SW 1271 (cell line): ENCODE measurements around the gene CD40.
"Not testable (repeated sequence)": the region's sequence is repeated elsewhere in the genome, so short reads cannot be mapped to it uniquely, and the experiment has no call there.

Experiments used
- DNase-seq, 2 experiments: peaks; one replicate each; lab custom pipeline; 2025; lab: John Stamatoyannopoulos, UW

The CD40 gene

GRCh38 chr20:46093531-46093930 lies 24.6 kb upstream of the CD40 start:
- no peak for DNase-seq

- DNase-seq = no peak
Observed at GRCh38 chr20:46099491-46100287, 18.4 kb upstream of the CD40 start.

- not testable (repeated sequence) for DNase-seq
Observed at GRCh38 chr20:46100444-46100843, 17.7 kb upstream of the CD40 start.

DNA sequence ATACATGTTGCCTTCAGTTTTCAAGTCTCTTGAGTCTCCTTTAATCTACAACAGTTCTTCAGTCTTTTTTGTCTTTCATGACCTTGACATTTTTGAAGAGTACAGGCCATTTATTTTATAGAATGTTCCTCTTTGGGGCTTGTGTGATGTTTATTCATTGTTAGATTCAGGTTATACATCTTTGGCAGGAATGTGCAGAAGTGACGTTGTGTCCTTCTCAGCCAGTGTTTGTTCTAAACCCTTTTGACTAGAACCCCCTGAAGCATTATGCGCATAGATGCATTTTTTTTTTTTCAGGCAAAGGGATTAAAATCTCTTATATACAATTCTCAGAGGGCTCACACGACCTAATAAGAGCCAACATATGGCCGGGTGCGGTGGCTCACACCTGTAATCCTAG lies 17.1 kb upstream of the CD40 start:
- DNase-seq = no peak

- DNase-seq = no peak
Observed at GRCh38 chr20:46101957-46102356, 16.2 kb upstream of the CD40 start.

DNA sequence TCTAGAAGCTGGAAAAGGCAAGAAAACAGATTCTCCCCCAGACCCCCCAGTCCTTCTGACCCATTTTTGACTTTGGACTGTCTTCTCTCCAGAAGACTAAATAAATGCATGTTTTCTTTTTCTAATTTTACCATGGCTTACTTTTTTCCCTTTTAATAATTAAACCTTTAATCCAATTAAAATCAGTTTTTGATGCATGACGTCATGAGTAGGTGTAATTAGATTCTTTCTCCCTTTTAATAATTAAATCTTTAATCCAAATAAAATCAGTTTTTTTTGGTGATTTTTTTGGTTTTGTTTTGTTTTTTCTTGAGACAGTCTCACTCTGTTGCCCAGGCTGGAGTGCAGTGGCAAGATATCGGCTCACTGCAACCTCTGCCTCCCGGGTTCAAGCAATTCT lies 15.2 kb upstream of the CD40 start:
- DNase-seq = no peak

DNA sequence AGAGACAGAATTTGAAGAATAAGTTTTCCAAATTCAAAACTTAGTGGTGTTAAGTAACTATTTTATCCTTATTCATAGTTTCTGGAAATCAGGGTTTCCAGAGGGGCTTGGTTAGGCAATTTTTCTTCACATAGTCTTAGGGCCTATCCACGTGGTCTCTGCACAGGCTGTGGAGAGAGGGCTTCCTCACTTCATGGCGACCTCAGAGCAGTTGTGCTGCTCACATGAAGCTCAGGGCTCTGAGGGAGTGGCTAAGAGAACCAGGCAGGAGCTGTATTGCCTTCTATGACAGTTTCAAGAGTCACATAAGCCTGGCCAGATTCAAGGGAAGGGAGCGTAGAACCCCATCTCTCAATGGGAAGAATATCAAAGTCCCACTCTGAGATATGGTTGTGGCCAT lies 13.9 kb upstream of the CD40 start:
- DNase-seq = no peak

DNA sequence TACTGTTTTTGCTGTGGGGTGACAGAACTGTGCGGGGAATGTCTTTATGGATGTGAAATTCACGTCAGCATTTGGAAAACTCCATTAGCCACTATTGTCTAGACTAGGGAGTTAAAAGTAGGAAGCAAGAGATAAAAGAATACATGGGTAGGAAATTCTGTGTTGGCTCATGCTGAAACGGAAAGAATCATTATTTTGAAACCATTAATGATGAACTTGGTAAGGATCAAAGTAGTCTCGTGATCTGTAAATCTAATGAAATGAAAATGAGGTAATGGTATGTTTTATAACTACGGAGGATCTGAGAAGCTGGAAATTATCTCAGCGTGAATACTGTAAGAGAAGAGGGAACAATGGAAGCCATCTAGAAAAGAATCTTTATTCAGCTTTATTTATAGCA lies 11.1 kb upstream of the CD40 start:
- no peak for DNase-seq

DNA sequence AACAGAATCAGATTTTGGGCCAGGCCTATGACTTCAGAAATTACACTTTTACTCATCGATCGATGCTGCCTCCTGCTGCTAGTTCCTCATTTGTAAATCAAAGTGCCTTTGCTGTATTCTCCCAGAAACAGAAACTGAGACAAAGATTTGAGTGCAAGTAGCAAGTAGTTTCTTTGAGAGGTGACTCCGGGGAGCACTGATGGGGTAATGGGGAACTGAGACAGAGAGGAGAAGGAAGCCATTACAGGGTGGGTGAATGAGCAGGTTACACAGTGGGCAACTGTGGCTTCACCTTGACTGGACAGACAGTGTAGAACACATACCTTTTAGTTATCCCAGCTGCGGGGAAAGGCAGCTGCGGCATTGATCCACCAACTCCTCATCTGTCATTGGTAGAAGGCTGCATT lies 9.7 kb upstream of the CD40 start:
- no peak for DNase-seq

DNA sequence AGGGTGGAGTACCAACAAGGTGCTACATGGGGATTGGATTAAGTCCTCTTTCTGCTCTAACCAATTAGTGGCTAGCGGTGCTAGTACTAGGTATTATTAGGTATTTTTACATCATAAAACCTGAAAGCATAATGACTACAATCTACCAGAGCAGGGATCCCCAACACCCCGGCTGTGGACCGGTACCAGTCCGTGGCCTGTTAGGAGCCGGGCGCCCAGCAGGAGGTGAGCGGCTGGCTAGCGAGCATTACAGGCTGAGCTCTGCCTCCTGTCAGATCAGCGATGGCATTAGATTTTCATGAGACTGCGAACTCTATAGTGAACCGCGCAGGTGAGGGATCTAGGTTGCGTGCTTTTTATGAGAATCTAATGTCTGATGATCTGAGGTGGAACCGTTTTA lies 9.1 kb upstream of the CD40 start:
- DNase-seq = no peak

GRCh38 chr20:46111028-46111835 lies 6.9 kb upstream of the CD40 start:
- DNase-seq = no peak

DNA sequence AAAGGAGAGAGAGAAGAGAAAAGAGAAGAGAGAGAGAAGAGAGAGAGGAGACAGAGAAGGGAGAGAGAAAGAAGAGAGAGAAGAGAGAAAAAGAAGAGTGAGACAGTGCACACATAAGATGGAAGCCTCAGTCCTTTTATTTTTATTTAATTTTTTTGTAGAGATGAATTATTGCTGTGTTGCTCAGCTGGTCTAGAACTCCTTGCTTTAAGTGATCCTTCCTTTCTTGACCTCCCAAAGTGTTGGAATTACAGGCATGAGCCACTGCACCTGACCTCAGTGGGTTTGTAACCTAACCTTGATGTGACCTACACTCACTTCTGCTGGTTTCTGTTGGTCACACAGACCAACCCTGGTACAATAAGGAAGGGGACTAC lies 6.3 kb upstream of the CD40 start:
- DNase-seq = no peak

GRCh38 chr20:46112430-46113112 lies 5.5 kb upstream of the CD40 start:
- no peak for DNase-seq

GRCh38 chr20:46113113-46113470 lies 5.0 kb upstream of the CD40 start:
- no peak for DNase-seq

DNA sequence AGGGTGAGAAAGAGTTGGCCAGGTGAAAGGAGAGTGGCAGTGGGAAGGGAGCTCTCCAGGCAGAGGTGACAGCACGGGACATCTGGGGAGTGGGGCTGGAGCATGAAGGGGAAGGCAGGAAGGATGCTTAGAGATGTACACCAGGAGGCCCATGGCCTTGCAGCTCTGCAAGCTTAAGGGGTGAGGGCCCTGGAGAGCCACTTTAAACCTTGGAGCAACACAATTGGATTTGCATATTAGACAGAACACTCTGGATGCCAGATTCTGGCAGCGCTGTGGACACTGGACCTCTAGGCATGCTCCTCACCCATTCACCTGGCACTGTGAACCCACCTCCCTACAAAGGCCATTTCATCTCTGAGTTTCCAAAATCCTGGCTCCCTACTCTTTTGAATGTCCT lies 3.7 kb upstream of the CD40 start:
- DNase-seq = no peak

- peak in 1 of 2 experiments; percentile 56 for DNase-seq
Observed at GRCh38 chr20:46118481-46119020, 437 bp downstream of the CD40 start.

- DNase-seq = no peak
Observed at GRCh38 chr20:46119028-46119546, 973 bp downstream of the CD40 start.

GRCh38 chr20:46119547-46119946 lies 1.4 kb downstream of the CD40 start:
- no peak for DNase-seq

DNA sequence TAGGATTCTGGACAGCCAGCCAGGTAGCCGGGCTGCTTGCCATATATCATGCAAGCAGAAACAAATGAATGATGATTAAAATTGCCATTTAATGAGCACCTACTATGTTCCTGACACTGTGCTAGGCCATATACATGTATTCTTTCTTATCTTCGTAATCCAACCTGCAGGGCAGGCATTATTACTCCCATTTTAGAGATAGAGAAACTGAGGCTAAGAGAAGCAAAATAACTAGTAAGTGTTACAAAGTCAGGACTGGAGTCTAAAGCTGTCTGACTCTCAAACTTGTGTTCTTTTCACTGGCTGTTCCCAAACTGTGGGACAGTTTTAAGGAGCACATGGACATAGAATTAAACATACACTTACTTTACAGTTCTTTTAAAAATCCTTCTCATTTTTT lies 2.0 kb downstream of the CD40 start:
- no peak for DNase-seq

DNA sequence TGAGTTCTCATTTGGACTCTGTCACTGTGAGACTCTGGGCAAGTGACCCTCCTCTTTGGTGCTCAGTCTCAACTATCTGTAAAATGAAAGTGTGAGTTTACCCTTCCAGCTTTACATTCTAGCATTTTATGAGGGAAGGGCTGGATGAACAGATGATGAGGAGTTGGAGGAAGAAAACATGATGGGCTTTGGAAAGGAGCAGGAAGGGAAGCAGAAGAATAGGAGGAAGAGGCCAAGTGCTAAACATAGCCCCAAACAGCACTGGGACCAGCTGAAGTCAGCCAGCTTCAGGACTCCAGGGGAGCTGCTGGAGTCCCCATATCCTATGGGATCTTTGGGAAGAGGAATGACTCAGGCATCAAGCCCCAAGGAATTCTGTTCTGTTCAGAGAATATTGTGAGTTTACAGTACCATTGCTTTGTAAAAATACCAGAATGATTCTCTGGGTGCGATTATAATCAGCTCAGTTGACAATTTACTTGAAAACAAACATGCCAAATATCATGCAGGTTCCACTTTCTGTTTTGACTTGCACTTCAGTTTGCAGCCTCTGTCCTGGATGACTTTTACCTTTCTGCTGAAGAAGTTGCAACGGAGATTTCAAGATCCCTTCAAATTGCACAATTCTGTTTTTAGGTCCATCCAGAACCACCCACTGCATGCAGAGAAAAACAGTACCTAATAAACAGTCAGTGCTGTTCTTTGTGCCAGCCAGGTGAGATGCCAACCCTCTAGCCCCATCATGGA lies 3.2 kb downstream of the CD40 start:
- no peak for DNase-seq

DNA sequence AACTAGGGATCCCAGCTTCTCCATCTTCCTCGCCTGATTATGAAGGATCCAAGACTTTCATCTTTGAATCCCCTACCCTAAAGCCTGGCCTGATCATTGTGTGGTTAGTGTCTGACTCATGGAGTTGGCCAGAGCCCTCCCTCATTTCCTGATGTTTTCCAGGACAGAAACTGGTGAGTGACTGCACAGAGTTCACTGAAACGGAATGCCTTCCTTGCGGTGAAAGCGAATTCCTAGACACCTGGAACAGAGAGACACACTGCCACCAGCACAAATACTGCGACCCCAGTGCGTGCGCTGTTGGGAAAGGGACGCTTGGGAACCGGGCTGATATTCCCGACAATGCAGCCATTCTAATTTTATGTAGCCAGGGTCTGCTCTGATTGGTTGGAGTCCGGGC lies 4.0 kb downstream of the CD40 start:
- DNase-seq = no peak
